GM12892 (cell line): ENCODE results near the gene RAB13.
A peak's percentile ranks its signal among the peaks of the same experiment; 100 is the strongest.
"Not testable (repeated sequence)": the region's sequence is repeated elsewhere in the genome, so short reads cannot be mapped to it uniquely, and the experiment has no call there.

Experiments
- DNase-seq: peaks from one replicate; pipeline ENCODE4 v3.0.0; 2011; ENCODE audit not compliant: insufficient read length
- FAIRE-seq: peaks from 2 replicates; lab custom pipeline; 2011; peaks lifted over from hg19 to GRCh38; lab: Jason Lieb, UNC
- POLR2A ChIP-seq: IDR thresholded peaks from 2 replicates; pipeline ENCODE4 v1.6.1; 2011; ENCODE audit warnings: low read depth, low read length, control low read depth
- POLR2AphosphoS5 ChIP-seq: IDR thresholded peaks from 2 replicates; pipeline ENCODE4 v1.6.1; 2011; ENCODE audit warnings: low read depth, low read length, control low read depth
- TAF1 ChIP-seq: IDR thresholded peaks from 2 replicates; pipeline ENCODE4 v1.6.1; 2011; ENCODE audit warnings: low read depth, mild to moderate bottlenecking, control low read depth, low read length, borderline replicate concordance

The RAB13 gene

DNA sequence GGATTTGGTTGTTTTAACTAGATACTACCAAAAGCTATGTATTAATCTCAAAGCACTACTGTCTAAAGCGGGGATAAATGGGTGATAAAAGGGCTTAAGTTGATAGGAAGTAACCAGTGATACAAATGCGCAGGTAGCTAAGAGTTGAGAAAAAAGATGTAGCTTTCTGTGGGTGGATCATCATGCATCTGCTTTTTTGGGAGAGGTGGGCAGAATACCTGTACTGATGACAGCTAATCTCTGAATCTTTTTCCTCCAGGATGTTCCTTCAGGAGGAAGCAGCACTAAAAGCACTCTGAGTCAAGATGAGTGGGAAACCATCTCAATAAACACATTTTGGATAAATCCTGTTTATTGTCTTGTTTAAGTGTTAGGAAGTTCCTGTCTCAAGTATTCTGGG lies 5.7 kb upstream of the RAB13 start:
- no peak for TF ChIP-seq TAF1
- no peak for TF ChIP-seq POLR2AphosphoS5
- TF ChIP-seq POLR2A, result no peak
- no peak for DNase-seq

GRCh38 chr1:153991151-153991630 lies 5.1 kb upstream of the RAB13 start:
- FAIRE-seq (no peak), DNase-seq (no peak)
- TF ChIP-seq TAF1, result no peak
- no peak for TF ChIP-seq POLR2AphosphoS5
- TF ChIP-seq POLR2A, result no peak

More for the DNA sequence above, 5.7 kb upstream of the RAB13 start:
- FAIRE-seq, result no peak

DNA sequence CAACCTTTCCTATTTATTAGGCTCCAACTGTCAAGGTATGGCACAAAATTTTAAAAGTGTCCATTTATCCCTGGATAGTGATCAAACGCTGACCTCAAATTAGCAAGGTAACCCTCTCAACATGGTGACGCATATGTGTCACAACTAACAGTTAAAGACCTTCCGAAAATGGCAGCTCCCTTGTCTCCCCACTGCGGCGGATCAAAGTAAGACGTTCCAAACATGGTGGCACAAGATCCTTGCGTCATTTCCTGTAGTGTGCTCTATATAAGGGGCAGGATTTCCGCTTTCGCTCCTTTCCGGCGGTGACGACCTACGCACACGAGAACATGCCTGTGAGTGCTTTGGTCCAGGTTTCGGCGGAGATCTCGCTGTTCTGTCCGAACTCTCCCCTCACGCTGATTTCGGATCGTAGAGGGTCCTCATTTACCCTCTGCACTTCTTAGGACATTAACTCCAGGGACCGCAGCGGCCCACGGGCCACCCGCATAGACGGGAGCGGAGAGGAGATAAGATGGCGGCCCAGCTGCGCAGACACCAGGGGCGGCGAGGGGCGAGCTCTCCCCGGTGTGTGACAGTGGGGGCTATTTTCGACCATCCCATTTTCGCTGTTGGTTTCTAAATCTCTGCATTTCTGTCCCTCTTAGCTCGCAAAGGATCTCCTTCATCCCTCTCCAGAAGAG lies 4.5 kb upstream of the RAB13 start, which contains the start of gene RPS27:
RPS27 (plus strand) TSS at position 295 of the 683 bp plus-strand sequence; CDS start at position 330, 35 bp downstream.
- peak; percentile 93 for FAIRE-seq
- DNase-seq, result peak; percentile 78
- TF ChIP-seq TAF1 (peak; percentile 99), POLR2AphosphoS5 (peak; percentile 100), POLR2A (peak; percentile 100)

GRCh38 chr1:153987621-153988020 lies 1.5 kb upstream of the RAB13 start:
- TF ChIP-seq TAF1 (no peak), POLR2AphosphoS5 (no peak), POLR2A (no peak)
- DNase-seq (no peak), FAIRE-seq (no peak)

- TF ChIP-seq POLR2AphosphoS5 (no peak), TAF1 (no peak), POLR2A (no peak)
- FAIRE-seq (no peak), DNase-seq (no peak)
These were observed 712 bp downstream of the RAB13 start for GRCh38 chr1:153985341-153985912.

DNA sequence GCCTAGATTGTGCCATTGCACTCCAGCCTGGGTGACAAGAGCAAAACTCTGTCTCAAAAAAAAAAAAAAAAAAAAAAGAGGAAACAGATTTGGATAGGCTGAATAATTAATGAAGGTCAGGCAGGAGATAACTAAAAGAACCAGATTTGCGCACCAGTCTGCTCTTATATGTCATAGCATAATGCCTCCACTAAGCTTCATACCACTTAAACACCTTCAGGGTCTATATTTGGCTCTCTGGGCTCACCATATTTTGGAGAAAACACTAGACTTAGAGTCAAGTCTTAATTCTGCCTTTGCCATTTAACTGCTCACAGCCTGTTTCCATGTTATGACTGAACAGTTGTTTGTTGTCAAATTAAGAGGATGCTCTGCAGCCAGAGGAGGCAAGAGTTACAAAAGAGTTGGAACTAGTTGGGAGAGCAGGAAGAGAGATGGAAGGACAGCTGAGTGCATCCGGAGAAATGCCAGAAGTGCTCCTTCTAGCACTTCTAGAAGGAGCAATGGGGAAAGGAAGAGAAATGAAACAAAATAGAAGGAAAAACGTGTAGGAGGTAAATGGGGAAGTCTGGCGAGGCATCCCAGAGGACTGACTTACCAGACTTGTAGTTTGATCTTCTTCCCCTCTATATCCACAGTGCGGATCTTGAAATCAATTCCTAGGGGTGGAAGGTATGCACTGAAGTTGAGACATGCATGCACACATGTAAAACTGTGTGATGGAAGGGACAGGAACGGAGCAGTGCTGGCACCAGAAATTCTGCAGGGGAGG lies 1.8 kb downstream of the RAB13 start:
- DNase-seq (no peak), FAIRE-seq (no peak)
- TF ChIP-seq POLR2AphosphoS5, result no peak

DNA sequence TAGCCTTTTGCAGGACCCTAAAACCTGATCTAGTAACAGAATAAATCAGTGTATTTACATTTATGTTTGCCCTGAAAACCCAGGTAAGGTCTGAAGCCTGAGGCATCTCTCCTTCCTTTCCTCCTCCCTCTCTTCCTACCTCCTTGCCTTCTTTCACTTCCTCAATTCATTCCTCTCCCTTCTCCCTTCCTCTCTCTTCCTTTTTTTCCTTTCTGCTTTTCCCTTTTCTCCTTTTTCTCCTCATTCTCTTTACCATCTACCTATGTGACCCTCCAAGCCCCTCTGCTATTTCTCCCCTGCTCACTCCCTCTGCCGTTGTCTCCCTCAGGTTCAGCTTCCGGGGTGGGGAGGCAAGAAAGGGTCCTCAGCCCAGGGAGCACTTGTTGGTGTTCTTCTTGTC lies 4.4 kb downstream of the RAB13 start:
- not testable (repeated sequence) for DNase-seq, FAIRE-seq

- not testable (repeated sequence) for DNase-seq, FAIRE-seq
These were observed 7.0 kb downstream of the RAB13 start for GRCh38 chr1:153979091-153979490.

DNA sequence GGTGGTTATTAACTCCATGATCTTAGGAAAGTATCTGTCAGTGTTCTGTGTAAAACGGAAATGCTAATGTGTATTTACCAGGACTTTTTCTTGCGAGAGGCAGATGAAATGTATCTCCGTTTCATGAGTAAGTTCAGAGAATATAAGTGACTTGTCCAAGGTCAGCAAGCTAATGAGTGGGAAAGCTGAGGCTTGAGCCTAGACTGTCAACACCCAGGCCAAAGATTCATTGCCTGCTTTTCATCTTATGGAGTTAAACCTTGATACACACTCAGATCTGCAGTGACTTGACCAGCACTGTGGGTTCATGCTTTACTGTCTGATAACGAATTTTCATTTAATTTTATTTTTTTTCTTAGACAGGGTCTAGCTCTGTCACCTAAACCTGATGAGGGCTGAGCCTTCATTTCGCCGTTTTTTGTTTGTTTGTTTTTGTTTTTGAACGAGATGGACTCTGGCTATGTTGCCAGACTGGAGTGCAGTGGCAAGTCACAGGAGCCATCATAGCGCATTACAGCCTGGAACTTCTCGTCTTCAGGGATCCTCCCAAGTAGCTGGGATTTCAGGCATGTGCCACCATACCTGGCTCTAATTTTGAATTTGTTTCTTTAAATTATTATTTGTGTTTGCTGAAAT lies 7.7 kb downstream of the RAB13 start:
- no peak for TF ChIP-seq POLR2A
- TF ChIP-seq TAF1, result no peak
- DNase-seq (no peak), FAIRE-seq (no peak)

DNA sequence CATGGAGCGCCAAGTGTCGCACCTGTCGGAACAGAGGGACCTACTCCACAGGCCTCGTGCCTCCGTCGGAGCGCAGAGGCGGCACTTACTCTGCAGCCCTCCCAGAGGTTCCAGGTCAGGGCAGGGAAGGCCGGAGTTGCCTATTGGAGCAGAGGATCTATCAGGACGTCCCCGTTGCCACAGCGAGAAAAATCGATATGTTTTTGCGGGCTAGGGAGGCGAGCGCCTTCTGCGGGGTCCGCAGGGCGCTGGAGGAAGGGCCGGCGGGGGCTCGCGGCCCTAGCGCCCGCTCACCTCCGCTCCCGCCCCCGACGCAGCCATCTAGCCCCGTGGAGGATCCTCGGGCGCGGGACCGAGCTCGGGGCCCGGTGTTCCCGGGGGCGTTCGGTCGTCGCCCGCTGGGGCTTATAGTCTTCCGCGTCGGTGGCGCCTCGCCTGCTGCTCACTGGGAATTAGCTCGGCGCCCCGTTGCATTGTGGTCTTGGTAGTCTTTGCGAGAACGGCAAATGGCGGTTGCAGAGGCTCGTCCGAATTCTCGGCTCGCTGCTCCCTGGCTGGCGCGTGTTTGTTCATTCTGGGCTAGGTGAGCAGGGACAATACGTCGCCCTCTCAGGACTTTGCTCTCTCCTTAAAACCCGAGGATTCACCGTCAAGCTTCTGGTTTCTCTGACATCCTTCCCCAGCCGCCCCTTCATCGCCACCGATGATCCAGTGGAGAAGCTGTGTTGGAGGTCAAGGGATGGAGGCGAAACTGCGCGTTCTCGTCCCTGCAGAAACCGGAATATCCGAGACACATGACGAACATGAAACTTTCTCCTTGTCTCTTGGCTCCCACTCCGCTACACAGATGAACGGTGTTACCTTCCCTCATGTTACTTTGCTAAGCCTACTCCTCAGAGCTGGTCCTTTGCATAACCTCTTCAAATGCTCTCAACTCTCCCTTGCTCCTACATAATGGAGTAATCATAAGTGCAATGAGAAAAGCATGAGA lies 8.6 kb downstream of the RAB13 start, which contains the start of gene JTB:
JTB (minus strand) TSS at position 425 of the 991 bp plus-strand sequence; CDS start at position 3, 422 bp downstream.
- FAIRE-seq (peak; percentile 68), DNase-seq (peak; percentile 92)
- peak; percentile 84; the same call in 1 of the 2 replicates for TF ChIP-seq POLR2AphosphoS5
- peak; percentile 75 for TF ChIP-seq TAF1
- peak; percentile 91 for TF ChIP-seq POLR2A

- TF ChIP-seq POLR2A, result no peak
- no peak for TF ChIP-seq POLR2AphosphoS5
- TF ChIP-seq TAF1, result no peak
- DNase-seq, result no peak
- no peak for FAIRE-seq
These were observed 9.3 kb downstream of the RAB13 start for GRCh38 chr1:153976819-153977249.

DNA sequence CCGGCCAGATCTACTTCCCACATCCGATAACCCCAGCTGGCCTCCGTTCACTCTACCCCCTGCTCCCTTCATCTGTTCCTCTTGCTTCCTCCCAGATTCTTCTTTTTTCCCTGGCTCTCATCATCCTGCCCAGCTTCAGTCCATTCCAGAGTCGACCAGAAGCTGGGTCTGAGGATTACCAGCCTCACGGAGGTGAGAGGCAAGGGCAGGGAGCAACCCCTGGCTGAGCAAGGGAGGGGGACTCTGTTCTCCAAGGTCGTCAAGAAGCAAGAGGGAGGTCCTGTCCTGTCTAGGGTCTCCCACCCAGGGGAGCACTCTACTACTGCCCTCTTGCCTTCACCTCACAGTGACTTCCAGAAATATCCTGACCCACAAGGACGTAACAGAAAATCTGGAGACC lies 12.6 kb downstream of the RAB13 start:
- no peak for FAIRE-seq
- TF ChIP-seq POLR2AphosphoS5 (peak; percentile 45; the same call in 1 of the 2 replicates), POLR2A (0 out of 2 replicates have a peak, but pooled peaks have one; percentile 36), TAF1 (no peak)

More for the DNA sequence above, 12.6 kb downstream of the RAB13 start:
- no peak for DNase-seq
